HFFc6 (cell line): Measurements from ENCODE around the gene SH2D3C. TPM values are rescaled to one million over a fixed set of nuclear protein-coding genes. Genes with fewer than 3 reads are reported as not detected.

Experiments
- DNase-seq: peaks from one replicate; pipeline ENCODE4 v3.0.0-alpha.2; 2018
- H3K27ac Mint-ChIP-seq: 2 replicates; pipeline ENCODE4 v1.8.0; 2020; ENCODE audit warnings: mild to moderate bottlenecking, mixed read lengths
- H3K27me3 Mint-ChIP-seq: 2 replicates; pipeline ENCODE4 v1.8.0; 2021; ENCODE audit warnings: mild to moderate bottlenecking, moderate library complexity, mixed read lengths; ENCODE audit not compliant: insufficient read depth
- H3K36me3 Mint-ChIP-seq: 2 replicates; pipeline ENCODE4 v1.8.0; 2021; ENCODE audit warnings: low read depth, mixed read lengths
- H3K4me1 Mint-ChIP-seq: 2 replicates; pipeline ENCODE4 v1.8.0; 2020; ENCODE audit warnings: low read depth, mixed read lengths
- H3K4me3 Mint-ChIP-seq: 2 replicates; pipeline ENCODE4 v1.8.0; 2020; ENCODE audit warnings: mild to moderate bottlenecking, moderate library complexity, mixed read lengths
- H3K9me3 Mint-ChIP-seq: 2 replicates; pipeline ENCODE4 v1.8.0; 2020; ENCODE audit warnings: mild to moderate bottlenecking, mixed read lengths
- total RNA-seq, 6 experiments: library from RNA; stranded (reverse); fragmentation: NEBNext Ultra II Directional; extraction: Animal tissue kit (Norgen Biotek cat#: 25700); gene quantifications; 2 replicates in 1 of 6; 3 replicates in 5 of 6; pipeline ENCODE4 v1.2.3, GENCODE V29; 2021
- TF ChIP-seq, protein P1 (sequence below): fragments of 200-600 bp; sonication (generic); IDR thresholded peaks from 2 replicates; pipeline ENCODE4 v1.5.0; 2021; ENCODE audit warnings: antibody characterized with exemption, mild to moderate bottlenecking

Gene SH2D3C
- total RNA-seq, 6 experiments from 2014 or later, result not detected

DNA sequence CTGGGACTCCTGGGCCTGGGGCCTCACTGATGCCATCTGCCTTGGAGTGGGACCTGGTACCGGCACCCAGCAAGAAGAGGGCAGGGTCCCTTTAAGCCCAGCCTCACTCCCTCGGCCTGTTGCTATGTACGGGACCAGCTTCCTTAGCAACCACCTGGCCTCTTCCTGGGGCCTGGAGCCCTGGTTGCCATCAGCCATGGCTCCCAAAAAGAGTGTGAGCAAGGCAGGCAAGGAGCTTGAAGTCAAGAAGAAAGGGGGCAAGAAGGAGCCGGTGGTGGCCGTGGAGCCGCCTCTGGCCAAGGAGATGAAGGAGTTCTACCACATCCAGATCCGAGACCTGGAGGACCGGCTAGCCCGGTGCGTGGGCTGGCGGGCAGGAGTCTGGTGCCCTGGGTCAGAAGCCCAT is 71.6 kb downstream of the SH2D3C start, which contains the start of gene CFAP157:
Gene CFAP157 (plus strand): TSS at position 153 of the 406 bp plus-strand sequence. CDS start 44 bp downstream, at position 197.
- H3K9me3 Mint-ChIP-seq, result peaks cover 4% of the 10 kb centered on the region; the same call in 1 of the 2 replicates
- H3K4me1 Mint-ChIP-seq, result no peaks in the 10 kb centered on the region
- TF ChIP-seq, protein P1, sequence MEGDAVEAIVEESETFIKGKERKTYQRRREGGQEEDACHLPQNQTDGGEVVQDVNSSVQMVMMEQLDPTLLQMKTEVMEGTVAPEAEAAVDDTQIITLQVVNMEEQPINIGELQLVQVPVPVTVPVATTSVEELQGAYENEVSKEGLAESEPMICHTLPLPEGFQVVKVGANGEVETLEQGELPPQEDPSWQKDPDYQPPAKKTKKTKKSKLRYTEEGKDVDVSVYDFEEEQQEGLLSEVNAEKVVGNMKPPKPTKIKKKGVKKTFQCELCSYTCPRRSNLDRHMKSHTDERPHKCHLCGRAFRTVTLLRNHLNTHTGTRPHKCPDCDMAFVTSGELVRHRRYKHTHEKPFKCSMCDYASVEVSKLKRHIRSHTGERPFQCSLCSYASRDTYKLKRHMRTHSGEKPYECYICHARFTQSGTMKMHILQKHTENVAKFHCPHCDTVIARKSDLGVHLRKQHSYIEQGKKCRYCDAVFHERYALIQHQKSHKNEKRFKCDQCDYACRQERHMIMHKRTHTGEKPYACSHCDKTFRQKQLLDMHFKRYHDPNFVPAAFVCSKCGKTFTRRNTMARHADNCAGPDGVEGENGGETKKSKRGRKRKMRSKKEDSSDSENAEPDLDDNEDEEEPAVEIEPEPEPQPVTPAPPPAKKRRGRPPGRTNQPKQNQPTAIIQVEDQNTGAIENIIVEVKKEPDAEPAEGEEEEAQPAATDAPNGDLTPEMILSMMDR, result no peak
- peaks cover 5% of the 10 kb centered on the region for H3K27me3 Mint-ChIP-seq
- peaks cover 9% of the 10 kb centered on the region; the same call in 1 of the 2 replicates for H3K36me3 Mint-ChIP-seq
- DNase-seq, result no peak
- no peak within 1 kb of the TSS for H3K4me3 Mint-ChIP-seq
- H3K27ac Mint-ChIP-seq, result no peak within 1 kb of the TSS

DNA sequence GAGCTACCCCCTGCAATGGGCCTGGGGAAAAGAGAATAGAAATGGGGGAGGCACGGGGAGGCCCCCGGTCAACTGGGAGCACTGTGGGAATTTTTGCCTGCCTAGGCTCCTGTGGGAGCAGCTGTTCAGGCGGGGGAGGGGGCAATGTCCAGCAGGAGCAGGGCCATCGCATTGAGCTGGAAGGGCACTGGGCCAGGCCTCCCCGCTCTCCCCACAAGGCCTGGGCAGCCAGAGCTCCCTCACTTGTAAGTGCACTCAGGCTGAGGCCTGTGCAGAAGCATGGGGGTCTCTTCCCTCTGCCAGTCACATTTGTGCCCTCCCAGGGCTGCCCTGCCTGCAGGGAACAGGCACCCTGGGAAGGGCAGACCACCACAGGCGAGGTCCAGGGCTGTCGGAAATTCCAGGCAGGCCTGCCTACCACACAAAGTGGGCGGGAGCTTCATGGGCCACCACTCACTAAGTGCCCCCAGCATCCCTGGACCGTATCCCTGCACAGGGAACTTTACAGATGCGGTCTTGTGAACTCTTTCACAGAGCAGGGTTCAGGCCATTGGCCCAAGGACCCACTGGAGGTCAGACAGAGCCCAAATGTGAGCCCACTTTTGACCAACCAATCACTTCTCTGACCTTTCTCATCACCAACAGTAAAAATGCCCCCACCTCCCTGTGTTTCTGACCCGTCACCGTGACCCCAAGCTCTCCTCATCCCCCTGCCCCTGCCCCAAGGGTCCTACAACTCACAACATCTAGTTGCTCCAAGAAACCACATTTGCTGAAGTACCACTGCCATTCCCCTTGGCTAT is 72.7 kb downstream of the SH2D3C start:
- Mint-ChIP-seq H3K9me3 (peaks cover 4% of the 10 kb centered on the region; the same call in 1 of the 2 replicates), H3K4me3 (no peak overlapping the region), H3K27ac (no peak overlapping the region), H3K36me3 (peaks cover 9% of the 10 kb centered on the region; the same call in 1 of the 2 replicates), H3K27me3 (peaks cover 5% of the 10 kb centered on the region), H3K4me1 (no peaks in the 10 kb centered on the region)
- DNase-seq, result no peak
- TF ChIP-seq, protein P1, result no peak

DNA sequence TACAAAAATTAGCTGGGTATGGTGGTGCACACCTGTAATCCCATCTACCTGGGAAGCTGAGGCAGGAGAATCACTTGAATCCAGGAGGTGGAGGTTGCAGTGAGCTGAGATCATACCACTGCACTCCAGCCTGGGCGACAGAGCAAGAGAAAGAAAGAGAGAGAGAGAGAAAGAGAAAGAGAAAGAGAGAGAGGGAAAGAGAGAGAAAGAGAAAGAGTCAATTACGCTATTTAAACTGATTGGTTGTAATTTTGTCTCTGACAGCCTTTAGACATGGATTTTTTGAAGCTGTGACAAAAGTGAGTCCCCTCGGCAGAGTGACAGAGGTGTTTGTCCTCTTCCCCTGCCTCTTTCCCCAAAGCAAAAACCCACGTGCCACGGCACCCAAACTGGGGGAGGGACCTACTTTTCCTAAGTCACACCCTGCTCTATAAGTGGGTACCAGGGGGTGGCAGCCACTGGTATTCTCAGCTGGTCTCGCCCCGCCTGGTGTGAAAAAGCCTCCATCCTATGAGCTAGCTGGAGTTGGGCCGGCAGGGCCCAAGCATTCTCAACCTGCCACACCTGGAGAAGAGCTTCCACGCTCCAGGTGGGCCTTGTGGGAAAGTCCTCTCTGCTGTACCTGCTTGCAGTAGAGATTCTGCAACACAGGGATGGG is 75.0 kb downstream of the SH2D3C start:
- H3K36me3 Mint-ChIP-seq, result peaks cover under 1% of the 10 kb centered on the region; the same call in 1 of the 2 replicates
- DNase-seq, result no peak

DNA sequence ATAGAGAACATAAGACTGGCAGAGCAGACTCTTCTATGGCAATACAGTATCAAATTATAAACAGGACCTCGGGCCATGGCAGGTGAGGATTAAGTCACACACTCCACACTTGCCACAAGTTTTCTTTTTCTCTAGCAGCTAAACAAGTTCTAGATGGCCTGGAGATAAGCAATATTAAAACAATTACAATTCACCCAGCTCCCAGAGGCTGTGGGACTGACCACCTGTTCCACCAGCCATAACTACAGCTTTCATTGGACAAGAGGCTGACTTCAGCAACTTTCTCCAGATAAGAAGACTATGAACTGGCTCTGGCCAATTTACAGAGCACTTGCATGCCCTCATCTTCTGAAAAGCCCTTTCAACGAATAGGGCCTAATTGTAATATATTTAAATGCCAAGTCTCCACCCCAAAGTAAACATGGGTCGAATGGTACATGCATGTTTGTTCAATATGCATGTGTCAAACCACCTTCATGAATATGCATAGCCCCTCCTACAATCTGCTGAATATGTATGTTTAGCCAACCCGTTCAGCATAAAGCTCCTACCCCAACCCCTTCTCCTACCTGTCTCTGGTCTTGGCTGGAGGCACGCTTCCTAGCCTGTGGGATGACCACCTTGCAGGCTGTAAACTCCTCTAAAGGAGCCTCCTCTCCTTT is 77.7 kb downstream of the SH2D3C start:
- peaks cover 3% of the 10 kb centered on the region for H3K27me3 Mint-ChIP-seq
- no peak overlapping the region for H3K4me3 Mint-ChIP-seq
- H3K27ac Mint-ChIP-seq, result no peak overlapping the region
- peaks cover 23% of the 10 kb centered on the region for H3K4me1 Mint-ChIP-seq
- DNase-seq, result no peak
- H3K36me3 Mint-ChIP-seq, result no peaks in the 10 kb centered on the region
- TF ChIP-seq, protein P1, result no peak
- H3K9me3 Mint-ChIP-seq, result no peaks in the 10 kb centered on the region

More for the DNA sequence above, 75.0 kb downstream of the SH2D3C start:
- Mint-ChIP-seq H3K27me3 (peaks cover 3% of the 10 kb centered on the region), H3K4me3 (no peak overlapping the region), H3K4me1 (peaks cover 13% of the 10 kb centered on the region), H3K9me3 (peaks cover under 1% of the 10 kb centered on the region; the same call in 1 of the 2 replicates), H3K27ac (no peak overlapping the region)
- TF ChIP-seq, protein P1, result no peak

DNA sequence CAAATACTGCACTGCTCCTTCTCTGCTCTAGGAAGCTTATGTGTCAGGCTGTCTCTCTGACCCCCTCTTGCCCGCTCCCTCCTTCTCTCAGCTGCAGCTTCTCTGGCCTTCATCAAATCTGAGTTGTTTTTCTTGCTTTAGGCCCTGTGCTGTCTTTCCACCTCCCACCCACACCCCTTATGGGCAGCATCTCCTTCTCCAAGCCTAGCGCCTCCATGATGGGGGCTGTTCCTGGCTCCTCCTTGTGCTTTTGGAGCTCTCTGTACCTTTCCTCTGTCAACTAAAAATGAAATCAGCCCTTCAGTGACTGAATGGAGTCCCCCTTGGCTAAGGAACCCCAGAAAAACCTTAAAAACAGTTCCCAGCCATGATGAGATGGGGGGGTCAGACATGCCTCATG is 78.3 kb downstream of the SH2D3C start:
- no peak for DNase-seq
- no peaks in the 10 kb centered on the region for H3K36me3 Mint-ChIP-seq
- TF ChIP-seq, protein P1, result no peak
- H3K9me3 Mint-ChIP-seq, result no peaks in the 10 kb centered on the region
- H3K27ac Mint-ChIP-seq, result no peak overlapping the region
- peaks cover 3% of the 10 kb centered on the region for H3K27me3 Mint-ChIP-seq
- H3K4me1 Mint-ChIP-seq, result peaks cover 29% of the 10 kb centered on the region
- no peak overlapping the region; the same call in 1 of the 2 replicates for H3K4me3 Mint-ChIP-seq
